Stimulated activated CD8-positive, alpha-beta memory T cell treated with anti-CD3 and anti-CD28 coated beads, Interleukin-7, amount 100 ng/mL, for 24 hours (primary cell): ENCODE measurements around the gene KCNK4.

ENCODE experiments used
- DNase-seq: peaks from one replicate; pipeline ENCODE4 v3.0.0-alpha.2; 2020; ENCODE audit warnings: low read depth

Gene KCNK4

GRCh38 chr11:64324692-64325469, 33.8 kb downstream of the KCNK4 start:
- DNase-seq = no peak

- DNase-seq = no peak
These were observed 36.3 kb downstream of the KCNK4 start for GRCh38 chr11:64327375-64327774.

- no peak for DNase-seq
These were observed 36.9 kb downstream of the KCNK4 start for GRCh38 chr11:64327993-64328392.

GRCh38 chr11:64330888-64331287, 39.8 kb downstream of the KCNK4 start:
- DNase-seq = no peak

GRCh38 chr11:64331569-64332371, 40.7 kb downstream of the KCNK4 start:
- peak; percentile 50 for DNase-seq

GRCh38 chr11:64333556-64333955, 42.5 kb downstream of the KCNK4 start:
- no peak for DNase-seq

GRCh38 chr11:64334764-64335735, 43.9 kb downstream of the KCNK4 start:
- no peak for DNase-seq

- no peak for DNase-seq
These were observed 46.6 kb downstream of the KCNK4 start for GRCh38 chr11:64337538-64338249.

GRCh38 chr11:64338716-64339115, 47.6 kb downstream of the KCNK4 start:
- DNase-seq = no peak

GRCh38 chr11:64339286-64339685, 48.2 kb downstream of the KCNK4 start:
- no peak for DNase-seq

GRCh38 chr11:64339754-64340408, 48.8 kb downstream of the KCNK4 start, which contains the start of gene CCDC88B:
TSS of gene CCDC88B (plus strand) at chr11:64340204. CDS start at chr11:64340267, 63 bp downstream.
- peak; percentile 70 for DNase-seq

- DNase-seq = peak; percentile 69
These were observed 49.7 kb downstream of the KCNK4 start for GRCh38 chr11:64340671-64341335.

- no peak for DNase-seq
These were observed 50.3 kb downstream of the KCNK4 start for GRCh38 chr11:64341429-64341828.

- peak; percentile 89 for DNase-seq
These were observed 51.0 kb downstream of the KCNK4 start for GRCh38 chr11:64341851-64342791.

GRCh38 chr11:64342869-64343745, 52.0 kb downstream of the KCNK4 start:
- DNase-seq = no peak

GRCh38 chr11:64343767-64344559, 52.9 kb downstream of the KCNK4 start:
- DNase-seq = no peak

- DNase-seq = no peak
These were observed 53.7 kb downstream of the KCNK4 start for GRCh38 chr11:64344787-64345186.
